ENCODE results near the gene PTPN1.
"Not testable (repeated sequence)": the region's sequence is repeated elsewhere in the genome, so short reads cannot be mapped to it uniquely, and the experiment has no call there.

Gene PTPN1

DNA sequence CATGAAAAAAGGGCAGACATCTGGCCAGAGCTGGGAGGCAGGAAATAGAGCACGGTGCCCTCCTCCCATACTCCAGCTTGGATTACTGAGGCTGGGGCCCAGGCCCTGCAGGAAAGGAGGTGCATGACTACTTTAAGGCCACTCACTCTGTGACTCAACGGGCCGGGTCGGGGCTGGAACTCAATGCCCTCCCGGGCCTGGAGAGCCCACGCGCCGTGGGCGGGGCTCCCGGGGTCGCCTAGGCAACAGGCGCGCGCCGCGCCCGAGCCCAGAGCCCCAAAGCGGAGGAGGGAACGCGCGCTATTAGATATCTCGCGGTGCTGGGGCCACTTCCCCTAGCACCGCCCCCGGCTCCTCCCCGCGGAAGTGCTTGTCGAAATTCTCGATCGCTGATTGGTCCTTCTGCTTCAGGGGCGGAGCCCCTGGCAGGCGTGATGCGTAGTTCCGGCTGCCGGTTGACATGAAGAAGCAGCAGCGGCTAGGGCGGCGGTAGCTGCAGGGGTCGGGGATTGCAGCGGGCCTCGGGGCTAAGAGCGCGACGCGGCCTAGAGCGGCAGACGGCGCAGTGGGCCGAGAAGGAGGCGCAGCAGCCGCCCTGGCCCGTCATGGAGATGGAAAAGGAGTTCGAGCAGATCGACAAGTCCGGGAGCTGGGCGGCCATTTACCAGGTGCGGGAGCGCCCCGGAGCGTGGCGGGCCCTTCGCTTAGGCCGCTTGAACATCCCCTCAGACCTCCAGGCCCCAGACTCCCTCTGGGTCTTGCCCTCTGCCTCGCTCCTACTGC is at the start of gene PTPN1:
PTPN1 (plus strand) TSS at position 461 of the 783 bp plus-strand sequence; CDS start at position 606, 145 bp downstream.
- DNase-seq = peak; percentile 90

- DNase-seq = peak; percentile 72
Observed at GRCh38 chr20:50460608-50461267, 49.4 kb upstream of the PTPN1 start.

DNA sequence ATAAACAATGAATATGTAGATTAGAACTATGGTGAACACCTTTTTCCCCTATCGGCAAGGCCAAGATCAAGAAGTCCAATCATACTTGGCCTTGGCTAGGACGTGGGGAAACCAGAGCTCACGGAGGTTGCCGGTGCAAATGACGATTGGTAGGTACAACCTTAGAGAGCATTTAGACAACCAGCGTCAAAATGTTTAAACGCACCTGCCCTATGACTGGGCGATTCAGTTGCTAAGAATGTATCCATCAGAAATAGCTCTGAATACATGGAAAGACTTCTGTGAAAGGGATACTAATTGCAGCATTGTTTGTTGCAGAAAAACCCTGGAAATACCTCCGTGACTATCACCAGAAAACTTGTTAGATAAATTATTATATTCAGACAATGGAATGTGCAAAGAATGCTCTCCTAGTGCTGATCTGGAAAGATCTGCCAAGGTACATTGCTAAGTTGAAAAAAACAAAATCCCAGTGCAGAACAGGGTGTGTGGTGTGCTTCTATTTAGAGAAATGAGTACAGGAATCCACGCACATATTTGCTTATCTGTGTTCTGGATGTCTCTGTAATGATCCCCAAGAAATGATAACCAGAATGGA is 48.0 kb upstream of the PTPN1 start:
- no peak for DNase-seq

GRCh38 chr20:50464026-50464724 is 46.0 kb upstream of the PTPN1 start:
- DNase-seq = peak; percentile 24

DNA sequence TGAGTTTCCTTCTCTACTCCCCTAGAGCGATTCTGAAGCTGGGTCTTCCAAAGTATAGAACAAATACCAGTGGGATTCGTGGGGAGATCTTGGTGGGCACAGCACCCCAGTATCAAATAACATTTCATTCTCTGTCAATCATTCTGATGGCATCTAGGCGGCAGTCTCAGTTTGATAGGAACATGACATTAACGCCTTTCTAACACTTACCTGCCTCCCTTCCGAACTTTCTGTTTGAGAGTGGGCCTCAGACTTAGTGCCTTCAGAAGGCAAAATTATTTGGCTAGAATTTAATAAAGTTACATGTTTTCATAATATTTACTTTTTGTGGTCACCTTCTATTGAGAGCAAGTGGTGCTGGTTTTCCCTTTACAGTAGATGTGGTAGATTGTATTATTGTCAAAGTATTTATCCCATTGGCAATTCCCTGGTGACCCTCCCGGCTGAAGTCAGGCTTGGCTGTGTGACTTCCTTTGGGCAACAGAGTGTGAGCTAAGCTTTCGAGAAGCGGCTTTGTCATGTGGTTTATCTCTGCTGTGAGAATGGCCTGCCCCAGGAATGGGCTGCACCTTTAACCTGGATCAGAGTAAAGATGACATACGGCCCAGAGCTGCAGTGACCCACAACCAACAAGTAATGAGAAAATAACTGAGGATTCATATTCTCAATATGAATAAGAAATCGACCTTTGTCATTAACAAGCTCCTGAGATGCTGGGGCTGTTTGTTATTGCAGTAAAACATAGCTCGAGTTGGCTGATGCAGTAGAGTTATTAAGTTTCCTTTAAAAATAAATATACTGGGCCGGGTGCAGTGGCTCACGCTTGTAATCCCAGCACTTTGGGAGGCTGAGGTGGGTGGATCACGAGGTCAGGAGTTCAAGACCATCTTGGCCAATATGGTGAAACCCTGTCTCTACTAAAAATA is 45.2 kb upstream of the PTPN1 start:
- no peak for DNase-seq

- DNase-seq = no peak
Observed at GRCh38 chr20:50467174-50467573, 43.0 kb upstream of the PTPN1 start.

GRCh38 chr20:50467718-50468356 is 42.3 kb upstream of the PTPN1 start:
- DNase-seq = peak; percentile 8

GRCh38 chr20:50468378-50468798 is 41.8 kb upstream of the PTPN1 start:
- no peak for DNase-seq

DNA sequence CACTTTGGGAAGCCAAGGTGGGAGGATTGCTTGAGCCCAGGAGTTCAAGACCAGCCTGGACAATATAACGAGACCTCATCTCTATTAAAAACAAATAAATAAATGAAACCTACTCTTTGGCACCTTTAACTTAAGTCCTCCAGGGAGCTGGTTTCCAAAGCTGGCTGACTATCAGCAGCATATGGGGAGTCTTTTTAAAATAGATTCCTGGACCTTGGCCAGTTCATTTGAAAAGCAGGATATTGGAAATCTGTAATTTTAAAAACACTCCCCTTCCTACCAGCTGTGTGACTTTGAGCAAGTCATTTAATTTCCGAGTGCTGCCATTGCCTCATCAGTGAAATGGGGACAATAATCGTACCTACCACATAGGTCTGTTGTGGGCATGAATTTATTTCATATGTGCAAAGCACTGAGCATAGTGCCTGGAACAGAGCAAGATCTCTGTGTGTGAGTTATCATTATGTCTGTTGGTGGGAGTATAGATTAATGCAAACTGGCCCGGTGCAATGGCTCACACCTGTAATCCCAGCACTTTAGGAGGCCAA is 40.9 kb upstream of the PTPN1 start:
- no peak for DNase-seq

- no peak for DNase-seq
Observed at GRCh38 chr20:50469796-50470195, 40.4 kb upstream of the PTPN1 start.

DNA sequence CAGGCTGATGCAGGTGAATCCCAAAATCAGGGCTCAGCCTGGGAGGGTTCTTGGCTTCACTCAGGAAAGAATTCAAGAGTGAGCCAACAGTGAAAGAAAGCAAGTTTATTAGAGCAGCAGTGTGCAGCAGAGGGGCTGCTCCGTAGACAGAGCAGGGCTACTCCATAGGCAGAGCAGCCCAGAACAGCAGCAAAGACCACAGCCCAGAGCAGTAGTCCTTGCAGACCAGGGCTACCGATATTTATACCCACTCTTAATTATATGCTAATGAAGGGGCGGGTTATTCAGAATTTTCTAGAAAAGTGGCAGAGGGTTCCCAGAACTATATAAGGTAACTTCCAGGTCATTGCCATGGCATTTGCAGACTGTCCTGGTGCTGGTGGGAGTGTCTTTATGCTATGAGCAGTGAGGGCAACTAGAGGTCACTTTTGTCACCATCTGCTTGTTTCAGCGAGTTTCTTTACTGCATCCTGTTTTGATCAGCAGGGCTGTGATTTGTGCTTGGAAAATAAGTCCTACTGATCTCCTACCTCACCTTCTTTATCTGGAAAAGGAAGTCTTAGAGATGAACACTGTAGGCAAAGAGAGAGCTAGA is 39.8 kb upstream of the PTPN1 start:
- no peak for DNase-seq

GRCh38 chr20:50471231-50471630 is 39.0 kb upstream of the PTPN1 start:
- no peak for DNase-seq

DNA sequence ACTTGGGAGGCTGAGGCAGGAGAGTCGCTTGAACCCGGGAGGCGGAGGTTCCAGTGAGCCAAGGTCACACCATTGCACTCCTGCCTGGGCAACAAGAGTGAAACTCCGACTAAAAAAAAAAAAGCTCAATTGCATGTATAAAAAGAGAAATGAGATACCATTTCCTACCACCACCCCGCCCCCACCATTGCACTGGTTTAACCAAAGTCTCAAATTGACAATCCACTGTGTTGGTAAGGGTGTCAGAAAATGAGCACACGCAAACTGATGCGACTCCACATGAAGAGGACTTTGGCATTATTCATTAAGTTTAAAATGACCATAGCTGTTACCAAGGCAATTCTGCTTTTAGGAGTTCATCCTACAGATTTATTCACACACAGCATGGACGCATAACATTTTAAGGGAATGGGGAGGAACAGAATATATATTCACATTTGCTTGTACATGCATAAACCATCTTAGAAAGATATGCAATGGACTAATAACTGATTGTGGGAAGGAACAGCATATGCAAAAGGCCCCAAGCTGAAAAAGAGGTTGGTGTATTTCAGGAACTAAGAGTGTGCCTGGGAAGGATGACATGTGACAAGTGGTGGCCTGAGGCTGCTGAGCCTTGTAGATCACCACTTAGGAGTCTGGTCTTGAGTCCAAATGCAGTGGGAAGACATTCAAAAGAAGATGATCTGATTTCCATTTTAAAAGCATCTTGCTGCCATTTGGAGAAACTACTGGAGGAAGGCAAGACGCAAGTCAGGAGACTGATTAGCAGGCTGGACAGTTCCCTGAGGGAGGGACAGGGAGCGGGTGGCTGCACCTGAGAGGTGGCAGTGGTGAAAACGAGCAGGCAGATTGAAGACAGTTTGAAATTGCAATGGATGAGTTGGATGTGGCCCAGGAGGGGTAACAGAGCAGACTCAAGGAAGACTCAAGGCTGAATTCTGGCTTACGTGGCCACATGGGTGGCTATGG is 37.2 kb upstream of the PTPN1 start:
- no peak for DNase-seq

DNA sequence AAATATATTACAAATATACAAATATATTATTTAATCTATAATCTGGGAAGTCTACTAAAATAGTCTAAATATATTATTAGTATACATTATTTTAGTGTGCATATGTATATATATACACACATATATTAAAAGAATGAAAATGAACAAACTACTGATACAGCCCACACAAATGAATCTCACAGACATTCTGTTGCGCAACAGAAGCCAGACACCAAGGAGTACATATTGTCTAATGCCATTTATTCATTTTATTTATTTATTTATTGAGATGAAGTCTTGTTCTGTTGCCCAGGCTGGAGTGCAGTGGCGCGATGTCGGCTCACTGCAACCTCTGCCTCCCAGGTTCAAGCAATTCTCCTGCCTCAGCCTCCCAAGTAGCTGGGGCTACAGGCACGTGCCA is 35.8 kb upstream of the PTPN1 start:
- DNase-seq = not testable (repeated sequence)

DNA sequence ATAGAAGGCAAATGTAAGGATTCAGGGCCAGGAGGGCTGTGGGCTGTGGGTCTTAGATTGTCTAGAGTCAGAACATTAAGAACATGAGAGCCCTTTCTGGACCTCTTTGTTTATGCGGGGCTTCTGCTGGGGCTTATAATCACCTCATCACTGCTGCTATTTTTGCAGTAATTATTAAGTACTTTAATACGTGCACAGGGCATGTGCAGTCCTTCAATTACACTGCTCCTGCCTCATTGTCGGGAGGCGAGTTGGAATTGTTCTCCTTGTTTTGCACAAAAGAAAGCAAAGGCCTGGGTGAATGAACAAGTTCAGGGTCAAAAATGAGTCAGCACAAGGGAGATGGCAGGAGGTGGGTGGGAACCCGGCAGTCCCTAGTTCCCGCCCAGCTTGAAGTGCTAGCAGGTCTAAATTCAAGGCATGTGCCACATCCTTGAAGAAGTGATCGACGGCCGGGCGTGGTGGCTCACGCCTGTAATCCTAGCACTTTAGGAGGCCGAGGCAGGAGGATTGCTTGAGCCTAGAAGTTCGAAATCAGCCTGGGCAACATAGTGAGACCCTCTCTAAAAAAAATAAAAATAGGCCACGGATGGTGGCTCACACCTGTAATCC is 34.4 kb upstream of the PTPN1 start:
- no peak for DNase-seq

GRCh38 chr20:50477239-50477872 is 32.8 kb upstream of the PTPN1 start:
- DNase-seq = no peak

DNA sequence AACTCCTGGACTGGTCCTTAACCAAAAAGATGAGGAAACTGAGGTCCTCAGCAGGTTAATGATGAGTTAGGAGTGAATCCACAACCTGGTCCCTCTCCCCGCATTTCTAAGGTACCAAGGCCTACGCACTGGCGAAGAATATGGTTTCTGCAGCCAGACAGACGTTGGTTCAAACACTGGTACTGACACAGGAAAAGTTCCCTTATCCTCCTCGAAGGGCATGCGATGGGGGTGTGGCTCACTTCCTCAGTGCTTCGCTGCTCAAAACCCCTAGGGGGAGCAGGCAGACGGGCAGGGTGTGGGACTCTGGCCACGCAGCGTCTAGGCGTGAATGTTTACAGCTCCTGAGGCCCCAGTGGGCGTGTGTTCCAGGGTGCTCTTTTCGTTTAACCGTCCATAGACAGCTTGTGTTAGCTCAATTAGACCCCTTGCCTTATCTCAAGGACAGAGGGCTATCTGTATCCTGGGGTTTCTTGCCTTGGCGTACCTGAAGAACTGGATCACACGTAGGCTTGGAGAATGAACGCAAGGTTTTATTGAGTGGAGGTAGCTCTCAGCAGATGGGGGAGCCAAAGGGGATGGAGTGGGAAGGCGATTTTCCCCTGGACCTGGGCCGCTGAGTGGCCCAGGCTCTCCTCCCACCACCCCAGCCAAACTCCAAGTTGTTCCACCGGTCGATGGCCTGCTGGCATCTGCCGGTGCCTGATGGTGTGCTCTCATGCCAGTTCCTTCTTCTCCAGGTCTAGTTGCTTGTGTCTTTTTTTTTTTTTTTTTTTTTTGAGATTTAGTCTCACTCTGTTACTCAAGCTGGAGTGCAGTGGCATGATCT is 31.8 kb upstream of the PTPN1 start:
- DNase-seq = peak; percentile 30

DNA sequence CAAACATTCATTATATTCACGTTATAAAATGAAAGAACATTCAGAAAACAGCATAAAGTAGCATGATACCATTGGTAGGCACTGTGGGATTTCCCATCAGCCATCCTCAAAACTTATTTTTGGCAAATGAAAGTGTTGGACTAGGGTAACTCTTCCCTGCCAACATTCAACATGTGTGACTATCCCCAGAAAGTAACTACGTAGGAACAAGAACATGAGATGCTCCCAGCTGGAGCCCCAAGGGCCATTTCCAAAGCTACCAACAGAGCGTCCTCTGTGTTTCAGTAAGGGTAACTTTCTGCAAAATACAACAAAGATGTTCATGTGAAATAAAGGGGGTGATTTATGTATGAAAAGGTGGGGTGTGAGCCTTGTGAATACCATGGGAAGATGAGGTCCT is 28.4 kb upstream of the PTPN1 start:
- DNase-seq = no peak
